Mesendoderm (in vitro differentiated cells): ENCODE results near the gene BORCS5.

ENCODE experiments used
- DNase-seq: peaks from one replicate; pipeline ENCODE4 v3.0.0; 2013
- H2AK5ac ChIP-seq: 2 replicates; pipeline ENCODE4 v1.6.1; 2013; ENCODE audit warnings: low read length, inconsistent platforms
- H2BK120ac ChIP-seq: 2 replicates; pipeline ENCODE4 v1.6.1; 2013; ENCODE audit warnings: low read depth, mild to moderate bottlenecking, low read length, moderate library complexity, mixed read lengths
- H2BK15ac ChIP-seq: replicated peaks from 2 replicates; pipeline ENCODE4 v1.6.1; 2013; ENCODE audit warnings: low read depth, mild to moderate bottlenecking, moderate library complexity
- H2BK5ac ChIP-seq: 2 replicates; pipeline ENCODE4 v1.6.1; 2013; ENCODE audit warnings: low read length, inconsistent platforms
- H3K18ac ChIP-seq: 2 replicates; pipeline ENCODE4 v1.6.1; 2013; ENCODE audit warnings: mild to moderate bottlenecking, low read length, mixed read lengths
- H3K23ac ChIP-seq: one replicate; pipeline ENCODE4 v1.6.1; 2013; ENCODE audit warnings: low read length
- H3K27ac ChIP-seq: 2 replicates; pipeline ENCODE4 v1.5.1; 2013; ENCODE audit warnings: low read depth, mild to moderate bottlenecking, inconsistent platforms, low read length, moderate library complexity
- H3K27me3 ChIP-seq: 2 replicates; pipeline ENCODE4 v1.6.1; 2013; ENCODE audit warnings: low read length, control low read depth, mild to moderate bottlenecking, inconsistent platforms; ENCODE audit not compliant: insufficient read depth, poor library complexity
- H3K36me3 ChIP-seq: 2 replicates; pipeline ENCODE4 v1.6.1; 2013; ENCODE audit warnings: low read length, inconsistent platforms; ENCODE audit not compliant: control insufficient read depth, insufficient read depth
- H3K4ac ChIP-seq: one replicate; pipeline ENCODE4 v1.6.1; 2013; ENCODE audit warnings: low read depth, mild to moderate bottlenecking, low read length, moderate library complexity
- H3K4me1 ChIP-seq: 2 replicates; pipeline ENCODE4 v1.6.1; 2013; ENCODE audit warnings: low read depth, low read length, inconsistent platforms; ENCODE audit not compliant: control insufficient read depth
- H3K4me2 ChIP-seq: 2 replicates; pipeline ENCODE4 v1.6.1; 2013; ENCODE audit warnings: low read length
- H3K4me3 ChIP-seq: 2 replicates; pipeline ENCODE4 v1.5.1; 2013; ENCODE audit warnings: mild to moderate bottlenecking, low read length
- H3K56ac ChIP-seq: one replicate; pipeline ENCODE4 v1.6.1; 2013; ENCODE audit warnings: low read length
- H3K79me1 ChIP-seq: 2 replicates; pipeline ENCODE4 v1.6.1; 2013; ENCODE audit warnings: low read length, inconsistent platforms
- H3K79me2 ChIP-seq: 2 replicates; pipeline ENCODE4 v1.6.1; 2013; ENCODE audit warnings: mild to moderate bottlenecking, low read length; ENCODE audit not compliant: control insufficient read depth, insufficient read depth
- H3K9ac ChIP-seq: 2 replicates; pipeline ENCODE4 v1.6.1; 2013; ENCODE audit warnings: low read length, inconsistent platforms
- H4K5ac ChIP-seq: one replicate; pipeline ENCODE4 v1.6.1; 2013; ENCODE audit warnings: low read length
- H4K8ac ChIP-seq: one replicate; pipeline ENCODE4 v1.6.1; 2013; ENCODE audit warnings: low read depth, mild to moderate bottlenecking, control low read depth, low read length, moderate library complexity
- WGBS: extraction: QIAGEN DNeasy Blood & Tissue Kit; methylation state at CpG from one replicate; pipeline ENCODE4 v1.1.7; 2013; ENCODE audit warnings: low lambda C conversion rate, missing lambda C conversion rate; ENCODE audit not compliant: insufficient coverage; ENCODE audit errors: extremely low coverage; 5-methylcytosine and 5-hydroxymethylcytosine counted together

The BORCS5 gene

DNA sequence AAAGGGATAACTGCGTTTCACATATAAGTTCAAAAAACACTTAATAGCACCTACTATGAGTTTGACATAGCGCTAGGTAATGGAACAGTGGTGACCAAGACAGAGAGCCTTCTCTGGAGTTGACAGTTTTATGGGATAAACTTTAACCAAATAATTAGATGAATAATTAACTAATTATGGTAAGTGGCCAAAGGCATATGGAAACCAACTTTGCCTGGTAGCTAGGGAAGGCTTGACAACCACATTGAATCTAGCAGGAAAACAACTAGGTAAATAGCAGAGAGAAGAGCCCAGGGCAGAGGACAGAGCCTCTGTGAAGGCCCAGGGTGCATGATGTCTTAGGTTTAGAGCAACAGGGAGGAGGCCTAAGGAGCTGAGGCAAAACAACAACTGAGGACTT is 153.7 kb downstream of the BORCS5 start:
- no peak overlapping the region for H3K27ac ChIP-seq
- WGBS = no CpG with 5 or more reads among the region's 2 CpGs
- no peak for DNase-seq

DNA sequence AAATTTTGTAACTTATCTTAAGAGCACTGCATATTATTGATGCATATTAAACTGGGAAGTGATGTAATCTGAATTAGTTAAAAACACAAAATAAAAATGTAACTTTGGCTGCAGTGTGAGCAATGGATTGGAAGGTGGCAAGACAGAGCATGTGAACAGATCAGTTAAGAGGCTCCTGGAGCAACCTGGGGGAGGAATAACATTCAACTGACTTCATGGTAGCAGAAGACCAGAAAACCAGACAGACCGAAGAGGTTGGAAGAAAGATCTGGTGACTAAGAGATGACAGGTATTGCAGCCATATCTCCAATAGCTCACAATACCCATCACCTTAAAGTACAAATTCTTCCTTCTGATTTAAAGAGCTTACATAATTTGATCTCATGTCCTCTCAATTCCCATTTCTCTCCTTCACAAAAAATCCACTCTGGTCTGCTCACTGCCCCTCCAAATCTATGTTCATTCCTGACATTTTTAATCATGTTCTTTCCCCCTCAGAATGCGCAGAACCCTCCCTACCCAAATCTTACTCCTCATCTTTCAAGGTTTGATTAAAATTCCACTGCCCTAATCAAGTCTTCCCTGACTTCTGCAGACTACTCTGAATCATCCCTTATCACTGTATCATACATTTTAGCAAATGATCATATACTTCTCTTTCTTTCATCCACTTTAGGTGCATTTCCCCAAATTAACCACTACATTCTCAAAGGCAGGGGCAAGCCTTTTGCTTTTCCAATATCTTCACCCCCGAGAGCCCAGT is 154.3 kb downstream of the BORCS5 start:
- Histone ChIP-seq H3K9ac (no peak overlapping the region), H3K4ac (no peak overlapping the region), H3K56ac (no peak overlapping the region), H3K36me3 (no peaks in the 10 kb centered on the region), H3K27ac (no peak overlapping the region), H3K4me2 (no peak overlapping the region), H3K4me1 (peaks cover 5% of the 10 kb centered on the region), H2AK5ac (no peak overlapping the region), H4K5ac (no peak overlapping the region), H2BK5ac (no peak overlapping the region), H3K27me3 (no peaks in the 10 kb centered on the region), H3K79me2 (peaks cover 3% of the 10 kb centered on the region), H3K23ac (no peak overlapping the region), H3K79me1 (no peaks in the 10 kb centered on the region), H4K8ac (no peak overlapping the region), H2BK120ac (no peak overlapping the region), H2BK15ac (no peak overlapping the region), H3K4me3 (no peak overlapping the region), H3K18ac (no peak overlapping the region)
- no peak for DNase-seq
- WGBS = no CpG with 5 or more reads among the region's 3 CpGs

More for the DNA sequence above, 153.7 kb downstream of the BORCS5 start:
- Histone ChIP-seq H3K4me1 (peaks cover 5% of the 10 kb centered on the region), H3K27me3 (no peaks in the 10 kb centered on the region), H3K23ac (no peak overlapping the region), H2BK5ac (no peak overlapping the region), H3K79me2 (peaks cover 3% of the 10 kb centered on the region), H4K5ac (no peak overlapping the region), H2BK15ac (no peak overlapping the region), H3K56ac (no peak overlapping the region), H2BK120ac (no peak overlapping the region), H4K8ac (no peak overlapping the region), H2AK5ac (no peak overlapping the region), H3K4ac (no peak overlapping the region), H3K36me3 (no peaks in the 10 kb centered on the region), H3K18ac (no peak overlapping the region), H3K4me2 (no peak overlapping the region), H3K4me3 (no peak overlapping the region), H3K79me1 (no peaks in the 10 kb centered on the region), H3K9ac (no peak overlapping the region)

DNA sequence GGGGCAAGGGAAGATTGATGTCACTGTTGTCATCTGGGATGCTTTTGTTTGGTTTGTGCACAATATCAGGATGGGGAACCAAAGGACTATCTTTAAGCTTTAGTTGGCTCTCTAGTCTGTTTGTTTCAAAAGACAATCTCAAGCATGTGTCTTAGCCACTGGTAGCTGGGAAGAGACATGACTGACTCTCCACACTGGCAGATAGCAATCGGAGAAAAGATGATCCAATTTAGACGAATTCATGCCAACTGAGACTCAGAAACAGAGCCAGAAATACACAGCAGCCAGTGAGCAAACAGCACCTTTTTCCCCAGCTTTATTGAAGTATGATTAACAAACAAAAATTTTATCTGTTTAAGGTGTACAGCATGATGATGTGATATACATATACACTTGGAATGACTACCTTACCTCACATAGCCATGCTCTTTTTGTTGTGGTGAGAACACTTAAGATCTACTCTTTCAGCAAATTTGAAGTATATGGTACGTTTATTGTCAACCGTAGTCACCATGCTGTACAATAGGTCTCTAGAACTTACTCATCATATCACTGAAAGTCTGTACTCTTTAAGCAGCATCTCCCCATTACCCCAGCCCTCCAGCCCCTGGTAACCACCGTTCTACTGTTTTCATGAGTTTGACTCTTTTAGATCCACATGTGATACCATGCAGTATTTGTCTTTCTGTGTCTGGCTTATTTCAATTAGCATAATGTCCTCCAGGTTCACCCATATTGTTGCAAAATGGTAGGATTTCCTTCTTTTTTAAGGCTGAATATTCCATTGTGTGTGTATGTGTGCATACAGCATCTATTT is 155.2 kb downstream of the BORCS5 start:
- no CpG with 5 or more reads among the region's 5 CpGs for WGBS
- H3K79me2 ChIP-seq = peaks cover 3% of the 10 kb centered on the region
- H3K4me3 ChIP-seq = no peak overlapping the region
- no peaks in the 10 kb centered on the region for H3K4me1 ChIP-seq
- no peak overlapping the region for H2BK5ac ChIP-seq
- H3K27ac ChIP-seq = no peak overlapping the region
- H3K4me2 ChIP-seq = no peak overlapping the region
- H4K8ac ChIP-seq = no peak overlapping the region
- H2BK15ac ChIP-seq = no peak overlapping the region
- H4K5ac ChIP-seq = no peak overlapping the region
- no peaks in the 10 kb centered on the region for H3K27me3 ChIP-seq
- no peak for DNase-seq
- no peak overlapping the region for H3K9ac ChIP-seq
- H2BK120ac ChIP-seq = no peak overlapping the region
- no peaks in the 10 kb centered on the region for H3K36me3 ChIP-seq
- no peak overlapping the region for H3K18ac ChIP-seq
- no peak overlapping the region for H3K4ac ChIP-seq
- H3K23ac ChIP-seq = no peak overlapping the region
- H3K79me1 ChIP-seq = no peaks in the 10 kb centered on the region
- no peak overlapping the region for H3K56ac ChIP-seq
- H2AK5ac ChIP-seq = no peak overlapping the region

DNA sequence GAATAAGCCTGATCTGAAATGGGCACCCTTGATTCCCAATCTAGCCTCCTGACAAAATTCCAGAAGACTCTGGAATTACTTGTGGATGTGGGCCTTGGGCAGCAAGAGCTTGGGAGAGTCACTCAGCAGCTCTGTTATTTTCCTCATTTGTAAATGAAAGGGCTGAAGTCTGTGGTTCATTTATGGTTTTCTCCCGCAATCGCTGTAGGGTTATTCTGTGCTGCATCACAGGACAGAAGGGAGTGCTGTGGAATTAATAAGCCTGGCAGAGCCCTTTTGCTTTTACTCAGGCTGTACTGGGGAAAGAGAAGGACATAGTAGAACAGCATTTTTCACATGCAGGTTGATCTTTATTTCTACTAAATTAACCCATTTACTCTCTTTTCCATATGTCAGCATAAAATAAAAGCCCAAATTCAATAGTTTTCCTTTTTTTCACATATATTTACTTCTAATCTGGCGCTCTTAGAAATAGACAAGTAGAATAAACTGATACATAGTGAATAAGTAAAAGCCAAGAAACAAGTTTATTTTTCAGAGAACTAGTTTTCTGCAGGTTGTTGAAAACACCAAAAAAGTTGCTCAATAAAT is 156.6 kb downstream of the BORCS5 start:
- Histone ChIP-seq H2BK120ac (no peak overlapping the region), H2AK5ac (no peak overlapping the region), H3K79me1 (peaks cover 2% of the 10 kb centered on the region), H3K23ac (no peak overlapping the region), H3K36me3 (no peaks in the 10 kb centered on the region), H3K18ac (no peak overlapping the region), H3K27me3 (no peaks in the 10 kb centered on the region), H3K9ac (no peak overlapping the region), H4K8ac (no peak overlapping the region), H2BK5ac (no peak overlapping the region), H3K4me3 (no peak overlapping the region), H3K4me2 (no peak overlapping the region), H3K4ac (no peak overlapping the region), H3K4me1 (no peaks in the 10 kb centered on the region), H3K56ac (no peak overlapping the region), H3K79me2 (peaks cover 3% of the 10 kb centered on the region), H2BK15ac (no peak overlapping the region), H4K5ac (no peak overlapping the region), H3K27ac (no peak overlapping the region)
- no CpG with 5 or more reads among the region's 3 CpGs for WGBS
- no peak for DNase-seq

DNA sequence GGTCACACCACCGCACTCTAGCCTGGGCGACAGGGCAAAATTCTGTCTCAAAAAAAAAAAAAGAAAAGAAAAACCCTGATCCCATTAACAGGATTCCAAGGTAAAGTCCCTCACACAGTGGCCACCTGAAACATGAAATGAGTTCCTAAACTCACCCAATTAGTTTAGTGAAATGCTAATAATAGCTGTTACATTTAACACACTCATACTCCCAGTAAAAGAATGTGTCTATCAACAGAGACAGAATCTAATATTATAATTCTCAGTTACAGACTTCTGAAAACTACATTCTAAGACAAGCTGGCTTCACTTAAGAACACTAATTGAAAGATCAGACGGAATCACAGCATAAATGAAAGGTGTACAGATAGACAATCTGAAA is 161.6 kb downstream of the BORCS5 start:
- no CpG with 5 or more reads among the region's 3 CpGs for WGBS
- no peak overlapping the region for H2BK120ac ChIP-seq
- no peak overlapping the region for H2BK15ac ChIP-seq
- no peak overlapping the region for H4K5ac ChIP-seq
- H3K79me1 ChIP-seq = peaks cover 2% of the 10 kb centered on the region
- H3K4me3 ChIP-seq = no peak overlapping the region
- H3K36me3 ChIP-seq = no peaks in the 10 kb centered on the region
- no peak overlapping the region for H3K18ac ChIP-seq
- no peak overlapping the region for H3K9ac ChIP-seq
- no peak overlapping the region for H4K8ac ChIP-seq
- no peaks in the 10 kb centered on the region for H3K79me2 ChIP-seq
- H3K27ac ChIP-seq = no peak overlapping the region
- H3K23ac ChIP-seq = no peak overlapping the region
- no peak overlapping the region for H2BK5ac ChIP-seq
- no peak overlapping the region for H3K56ac ChIP-seq
- DNase-seq = no peak
- H3K4me2 ChIP-seq = no peak overlapping the region
- peaks cover 3% of the 10 kb centered on the region for H3K4me1 ChIP-seq
- no peaks in the 10 kb centered on the region for H3K27me3 ChIP-seq
- H2AK5ac ChIP-seq = no peak overlapping the region
- no peak overlapping the region for H3K4ac ChIP-seq
